Stimulated activated CD4-positive, alpha-beta T cell treated with anti-CD3 and anti-CD28 coated beads, TNF-alpha, amount 100 ng/mL, for 48 hours (primary cell): ENCODE results near the gene PPAN.

Experiments used
- DNase-seq, 3 donors: peaks; one replicate each; pipeline ENCODE4 v3.0.0-alpha.2; 2020; ENCODE audit warnings: low read depth in 3 of 3

PPAN gene

DNA sequence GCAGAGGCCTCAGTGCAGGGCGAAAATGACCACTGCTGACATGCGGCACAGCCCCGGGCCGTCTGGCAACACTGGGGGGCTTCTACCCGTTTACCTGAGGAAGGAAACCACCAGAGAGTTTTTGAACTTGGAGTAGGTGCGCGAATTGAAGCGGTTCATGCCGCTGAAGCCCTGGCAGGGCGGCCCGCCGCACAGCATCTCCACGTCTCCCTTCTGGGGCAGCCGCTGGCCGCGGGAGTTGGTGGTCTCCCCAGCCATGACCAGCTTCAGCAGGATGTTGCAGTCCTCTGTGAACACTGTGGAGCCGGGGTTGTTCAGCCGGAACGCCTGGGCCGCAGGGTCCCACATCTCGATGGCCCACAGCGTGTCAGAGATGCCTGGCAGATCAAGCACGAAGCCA, 33.8 kb downstream of the PPAN start:
- no peak for DNase-seq

DNA sequence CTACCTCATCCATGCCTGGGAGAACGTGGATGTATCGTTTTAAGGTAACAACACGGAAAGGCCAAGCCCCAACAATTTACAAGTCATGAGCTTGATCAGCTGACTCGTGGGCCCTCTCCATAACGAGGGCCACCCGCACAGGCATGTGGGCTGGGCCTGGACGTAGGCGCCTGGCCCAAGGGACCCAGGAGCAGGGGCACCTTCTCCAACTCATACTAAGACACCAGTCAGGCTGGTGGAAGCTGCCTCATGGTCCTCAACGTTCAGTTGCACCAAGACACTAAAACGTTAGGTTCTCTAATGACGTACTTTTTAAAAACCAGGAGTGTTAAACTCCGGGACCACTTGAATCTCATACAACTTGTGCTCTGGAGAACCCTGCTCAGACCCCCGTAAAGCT, 35.3 kb downstream of the PPAN start:
- no peak for DNase-seq

DNA sequence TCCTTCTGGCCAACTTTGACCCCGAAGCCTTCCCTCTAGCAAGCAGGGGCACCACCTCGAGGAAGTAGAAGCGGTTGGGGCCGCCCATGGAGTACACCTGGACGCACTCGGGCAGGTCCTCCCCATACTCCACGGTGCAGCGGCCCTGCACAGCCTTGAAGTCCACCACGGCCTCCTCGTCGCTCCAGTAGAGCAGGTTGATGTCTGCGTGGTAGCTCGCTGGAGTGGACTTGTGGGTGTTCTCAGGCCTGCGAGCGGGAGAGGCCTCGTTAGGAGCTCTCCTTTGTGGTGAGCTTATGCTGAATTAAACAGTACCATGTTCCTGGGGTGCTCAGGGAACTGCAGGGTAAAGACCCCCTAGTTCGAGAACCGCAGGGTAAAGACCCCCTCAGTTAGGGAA, 35.8 kb downstream of the PPAN start:
- no peak for DNase-seq

DNA sequence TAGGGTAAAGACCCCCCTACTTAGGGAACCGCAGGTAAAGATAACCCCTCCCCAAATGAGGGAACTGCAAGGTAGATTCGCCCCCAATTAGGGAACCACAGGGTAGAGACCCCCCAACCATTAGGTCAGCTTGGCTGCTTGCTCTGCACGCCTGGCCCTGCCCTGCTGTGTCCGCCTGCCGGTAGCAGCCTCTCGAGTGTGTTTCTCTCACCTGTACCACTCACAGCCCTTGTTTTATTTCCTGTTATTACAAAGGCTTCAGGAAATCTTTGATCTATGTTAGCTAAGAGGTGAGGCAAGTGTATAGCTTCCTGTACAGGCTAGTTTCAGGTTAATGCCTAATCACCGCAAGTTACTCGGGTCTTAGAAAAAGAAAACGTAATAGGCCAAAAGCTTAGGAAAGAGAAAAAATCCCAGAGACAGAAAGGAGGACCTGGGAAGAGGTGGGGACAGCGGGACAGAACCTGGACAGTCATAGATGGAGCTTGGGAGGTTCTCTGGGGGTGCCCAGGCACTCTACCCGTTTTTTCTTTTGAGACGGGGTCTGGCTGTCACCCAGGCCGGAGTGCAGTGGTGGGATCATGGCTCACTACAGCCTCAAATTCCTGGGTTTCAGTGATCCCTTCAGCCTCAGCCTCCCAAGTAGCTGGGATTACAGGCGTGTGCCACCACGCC, 36.7 kb downstream of the PPAN start:
- no peak for DNase-seq

DNA sequence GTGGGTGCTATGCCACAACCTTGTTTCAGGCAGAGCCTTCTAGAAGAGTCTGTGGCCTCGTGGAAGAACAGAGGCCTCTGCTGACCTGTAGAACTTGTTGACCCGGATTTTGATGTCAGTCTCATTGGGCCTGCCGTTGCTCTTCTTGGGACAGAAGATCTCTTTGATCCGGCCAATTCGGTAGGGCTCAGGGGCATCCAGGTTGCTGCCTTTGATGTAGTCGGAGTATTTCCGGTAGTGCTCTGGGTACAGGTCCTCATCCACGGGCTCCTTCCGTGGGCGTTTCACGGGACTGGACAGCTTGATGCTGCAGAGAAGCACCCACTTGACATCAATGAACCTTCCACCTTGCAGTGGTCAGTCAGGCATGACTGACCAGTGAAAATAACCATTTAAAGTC, 37.5 kb downstream of the PPAN start:
- no peak for DNase-seq

DNA sequence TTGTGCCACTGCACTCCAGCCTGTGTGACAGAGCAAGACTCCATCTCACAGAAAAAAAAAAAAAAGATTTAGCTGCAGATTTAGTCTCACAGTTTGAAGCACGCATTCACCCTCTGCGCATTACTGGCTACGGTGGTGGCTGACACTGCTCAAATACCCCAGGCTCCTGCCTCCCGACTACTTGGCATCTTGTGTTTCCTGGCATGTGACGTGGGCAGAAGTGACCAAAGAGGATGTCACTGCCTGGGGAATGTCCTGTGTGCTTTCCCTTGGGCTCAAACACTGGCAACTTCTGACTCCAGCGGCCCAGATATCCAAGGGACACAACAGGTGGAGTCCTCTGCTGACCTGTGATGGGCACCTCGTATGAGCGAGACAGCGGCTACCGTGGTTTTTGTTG, 38.2 kb downstream of the PPAN start:
- DNase-seq, result no peak

DNA sequence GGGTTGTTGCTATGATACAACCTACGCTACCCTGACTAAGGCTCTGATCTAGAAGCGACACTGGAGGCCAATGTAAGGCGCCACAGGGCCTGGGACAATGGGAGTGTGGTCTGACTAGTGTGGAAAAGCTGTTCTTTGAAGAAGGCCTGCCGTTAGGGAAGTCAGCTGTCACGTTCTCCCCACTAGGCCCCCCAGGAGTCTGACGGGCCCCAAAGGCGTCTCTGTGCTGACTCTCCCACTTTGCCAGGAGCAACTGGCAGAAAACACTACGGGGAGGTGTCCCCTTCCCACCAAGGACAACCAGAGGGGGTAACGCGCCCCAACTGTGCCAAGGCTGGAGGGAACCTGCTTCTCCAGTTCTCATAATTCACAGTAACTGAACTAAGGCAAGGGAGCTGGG, 38.9 kb downstream of the PPAN start:
- no peak for DNase-seq

DNA sequence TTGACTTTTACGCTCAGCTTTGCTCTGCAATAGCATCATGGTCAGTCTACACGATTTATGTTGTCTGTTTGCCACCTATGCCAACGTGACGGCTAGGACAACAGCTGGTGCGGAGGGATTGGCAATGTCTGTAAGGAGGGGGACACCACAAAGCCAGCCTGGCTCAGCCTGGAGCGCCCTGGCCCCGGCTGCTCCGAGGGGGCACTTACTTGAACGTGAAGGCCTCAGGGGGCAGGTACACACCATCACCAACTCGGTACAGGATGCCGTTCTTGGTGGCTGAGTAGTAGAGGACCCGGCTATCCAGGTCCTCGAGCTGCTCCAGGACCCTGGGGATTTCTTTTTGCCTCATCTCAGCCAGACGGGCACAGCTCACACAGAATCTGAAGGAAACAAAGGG, 40.0 kb downstream of the PPAN start:
- DNase-seq, result no peak

DNA sequence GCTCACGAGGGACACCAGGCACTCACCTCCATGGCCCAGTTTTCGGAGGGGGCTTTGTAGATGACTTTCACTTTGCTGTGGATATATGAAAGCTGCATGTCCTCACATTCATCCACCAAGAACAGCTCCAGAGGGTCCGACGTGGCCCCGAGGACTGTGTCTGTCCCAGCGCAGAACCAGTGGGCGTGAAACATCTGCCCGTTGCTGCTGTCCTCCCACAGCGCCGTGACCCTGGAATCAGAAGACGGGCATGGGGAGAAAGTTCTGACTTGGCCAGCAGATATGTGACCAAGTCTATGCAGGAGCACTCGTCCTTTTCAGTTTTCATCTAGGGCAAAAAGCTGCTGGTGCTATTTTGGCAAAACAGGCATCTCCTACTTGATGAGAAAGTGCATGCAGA, 43.3 kb downstream of the PPAN start:
- no peak for DNase-seq

DNA sequence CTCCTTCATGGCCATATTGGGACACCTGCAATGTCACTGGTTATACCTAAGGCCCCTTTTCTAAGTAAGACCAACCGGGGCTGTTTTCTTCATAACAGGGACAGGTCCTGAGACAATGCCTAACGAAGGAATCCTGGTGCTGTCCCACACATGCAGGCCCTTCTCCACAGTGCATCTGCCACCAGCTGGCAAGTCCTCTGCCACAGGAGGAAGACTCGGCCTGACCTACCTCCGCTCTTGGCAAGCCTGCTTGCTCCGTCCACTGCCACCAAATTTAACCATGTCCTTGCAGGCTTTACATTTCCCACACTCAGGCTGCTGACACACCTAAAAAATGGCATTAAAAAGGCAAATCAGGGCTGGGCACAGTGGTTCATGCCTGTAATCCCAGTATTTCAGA, 45.4 kb downstream of the PPAN start:
- DNase-seq, result no peak

DNA sequence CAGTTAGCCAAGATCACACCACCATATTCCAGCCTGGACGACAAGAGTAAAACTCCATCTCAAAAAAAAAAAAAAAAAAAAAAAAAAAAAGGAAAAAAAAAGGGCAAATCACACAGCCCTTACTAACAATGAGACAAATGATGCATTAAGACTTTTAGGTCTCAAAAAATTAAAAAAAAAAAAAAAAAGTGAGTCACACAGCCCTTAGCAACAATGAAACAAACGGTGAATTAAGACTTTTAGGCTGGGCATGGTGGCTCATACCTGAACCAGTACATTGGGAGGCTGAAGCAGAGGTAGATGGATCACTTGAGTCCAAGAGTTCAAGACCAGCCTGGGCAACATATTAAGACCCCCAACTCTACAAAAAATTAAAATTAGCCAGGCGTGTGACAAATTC, 45.9 kb downstream of the PPAN start:
- DNase-seq, result no peak

DNA sequence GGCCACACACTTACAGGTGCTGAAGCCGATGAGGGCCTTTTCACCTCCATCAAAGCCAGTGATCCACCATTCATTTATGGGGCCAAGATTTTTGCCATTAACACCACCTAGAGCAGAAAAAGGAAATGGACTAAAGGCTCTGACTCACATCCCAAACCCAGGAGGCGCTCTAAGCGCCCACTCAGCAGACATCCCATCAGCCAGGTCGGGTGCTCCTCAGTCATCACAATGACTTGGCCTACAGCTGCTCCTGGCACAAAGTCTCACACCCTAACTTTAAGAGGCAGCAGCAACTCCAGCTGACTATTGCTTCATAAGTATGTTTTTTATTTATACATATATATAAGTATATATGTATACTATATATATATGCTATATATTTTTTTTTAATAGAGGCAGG, 49.7 kb downstream of the PPAN start:
- DNase-seq, result no peak

DNA sequence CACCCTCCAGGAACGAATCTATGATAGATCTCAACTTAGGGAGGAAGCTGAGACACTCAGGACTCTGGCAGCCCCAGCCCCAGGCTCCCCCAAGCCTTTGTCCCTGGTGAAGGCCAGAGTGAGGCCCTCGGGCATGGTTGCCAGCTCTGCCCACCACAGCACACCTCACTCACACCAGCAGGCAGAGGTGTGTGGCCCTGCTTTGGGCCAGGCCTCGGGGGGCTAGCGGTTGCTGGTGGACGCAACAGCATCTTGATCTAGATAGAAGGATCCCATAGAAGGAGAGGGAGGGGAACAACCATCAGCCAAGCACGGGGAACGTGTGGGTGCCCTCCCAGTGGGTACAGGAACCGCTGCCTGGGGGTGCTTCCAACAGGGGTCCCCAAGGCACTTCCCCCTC, 51.9 kb downstream of the PPAN start:
- DNase-seq, result no peak

DNA sequence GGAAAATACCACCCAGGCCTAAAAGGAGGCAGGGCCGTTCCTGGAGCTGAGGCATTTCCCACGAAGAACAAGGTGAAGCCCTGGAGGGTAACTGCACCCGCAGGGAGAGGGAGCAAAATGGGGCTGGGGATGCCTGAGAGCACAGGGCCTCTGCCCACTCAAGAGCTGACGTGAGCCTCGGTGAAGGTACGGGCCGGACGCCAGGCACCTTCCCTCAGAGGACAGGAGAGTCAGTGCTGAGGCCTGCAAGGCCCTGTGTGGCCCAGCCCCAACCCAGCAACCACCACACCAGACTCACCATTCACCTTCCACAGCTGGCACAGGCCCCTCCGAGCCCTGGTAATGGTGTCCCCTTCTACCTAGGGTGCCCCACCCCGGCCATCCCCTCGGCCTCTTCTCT, 52.3 kb downstream of the PPAN start:
- DNase-seq, result no peak

DNA sequence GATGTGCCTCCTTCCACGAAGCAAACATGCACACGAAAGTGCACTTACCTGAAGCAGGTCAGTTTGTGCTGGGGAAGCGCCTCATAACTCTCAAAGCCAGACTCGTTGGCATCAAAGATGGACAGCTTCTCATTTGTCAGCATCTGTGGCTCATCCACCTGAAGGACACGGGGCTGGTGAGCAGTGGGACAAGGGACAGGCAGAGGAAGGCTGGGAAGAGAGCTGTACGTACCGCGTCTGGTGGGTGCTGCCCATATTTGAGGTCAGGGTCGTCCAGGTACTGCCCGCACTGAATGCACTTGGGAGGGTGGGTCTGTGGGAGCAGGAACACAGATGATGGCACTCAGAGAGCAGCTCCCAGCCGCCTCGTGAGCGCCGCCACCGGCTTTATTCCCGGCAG, 53.4 kb downstream of the PPAN start:
- DNase-seq, result no peak
